Measurements from ENCODE around the gene PREX1.
"Not testable (repeated sequence)": the region's sequence is repeated elsewhere in the genome, so short reads cannot be mapped to it uniquely, and the experiment has no call there.

PREX1 gene

GRCh38 chr20:48812600-48813445 lies 15.0 kb downstream of the PREX1 start:
- DNase-seq (ENCODE audit: low read depth): no peak
- H3K4me3 ChIP-seq (replicated peaks; ENCODE audit: low read depth, low read length): no peak overlapping the region
- TF ChIP-seq, protein P1, sequence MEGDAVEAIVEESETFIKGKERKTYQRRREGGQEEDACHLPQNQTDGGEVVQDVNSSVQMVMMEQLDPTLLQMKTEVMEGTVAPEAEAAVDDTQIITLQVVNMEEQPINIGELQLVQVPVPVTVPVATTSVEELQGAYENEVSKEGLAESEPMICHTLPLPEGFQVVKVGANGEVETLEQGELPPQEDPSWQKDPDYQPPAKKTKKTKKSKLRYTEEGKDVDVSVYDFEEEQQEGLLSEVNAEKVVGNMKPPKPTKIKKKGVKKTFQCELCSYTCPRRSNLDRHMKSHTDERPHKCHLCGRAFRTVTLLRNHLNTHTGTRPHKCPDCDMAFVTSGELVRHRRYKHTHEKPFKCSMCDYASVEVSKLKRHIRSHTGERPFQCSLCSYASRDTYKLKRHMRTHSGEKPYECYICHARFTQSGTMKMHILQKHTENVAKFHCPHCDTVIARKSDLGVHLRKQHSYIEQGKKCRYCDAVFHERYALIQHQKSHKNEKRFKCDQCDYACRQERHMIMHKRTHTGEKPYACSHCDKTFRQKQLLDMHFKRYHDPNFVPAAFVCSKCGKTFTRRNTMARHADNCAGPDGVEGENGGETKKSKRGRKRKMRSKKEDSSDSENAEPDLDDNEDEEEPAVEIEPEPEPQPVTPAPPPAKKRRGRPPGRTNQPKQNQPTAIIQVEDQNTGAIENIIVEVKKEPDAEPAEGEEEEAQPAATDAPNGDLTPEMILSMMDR (IDR thresholded peaks at IDR 0.05; ENCODE audit: low read length, missing control alignments): no peak

- H3K4me3 ChIP-seq (replicated peaks; ENCODE audit: low read depth, low read length); DNase-seq (ENCODE audit: low read depth): not testable (repeated sequence)
Measured at GRCh38 chr20:48812114-48812513, 15.7 kb downstream of the PREX1 start.

DNA sequence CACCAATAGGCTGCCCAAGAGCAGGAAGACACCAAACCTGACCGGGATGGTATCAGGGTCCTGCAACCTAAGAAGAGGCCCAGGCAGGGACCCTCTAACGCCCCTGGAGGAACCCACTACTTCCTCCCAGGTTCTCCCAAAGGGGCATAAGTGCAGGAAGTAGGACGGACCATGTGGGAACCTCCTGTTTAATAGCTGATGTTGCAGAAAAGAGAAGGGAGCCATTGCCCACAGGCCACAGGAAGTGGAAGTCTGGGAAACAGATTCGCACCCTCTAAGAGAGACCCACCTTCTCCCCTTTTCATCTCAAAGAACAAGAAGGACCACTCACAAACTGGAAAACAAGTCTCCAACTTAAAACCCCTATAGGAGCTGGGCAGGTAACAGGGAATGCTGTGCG lies 18.1 kb downstream of the PREX1 start:
- TF ChIP-seq, protein P1 (IDR thresholded peaks at IDR 0.05; ENCODE audit: low read length, missing control alignments): no peak
- no peak for DNase-seq (ENCODE audit: low read depth)
- H3K4me3 ChIP-seq (replicated peaks; ENCODE audit: low read depth, low read length): no peak overlapping the region

- no peak overlapping the region for H3K4me3 ChIP-seq (replicated peaks; ENCODE audit: low read depth, low read length)
- no peak for DNase-seq (ENCODE audit: low read depth)
- TF ChIP-seq, protein P1 (IDR thresholded peaks at IDR 0.05; ENCODE audit: low read length, missing control alignments): no peak
Measured at GRCh38 chr20:48808382-48809034, 19.3 kb downstream of the PREX1 start.

DNA sequence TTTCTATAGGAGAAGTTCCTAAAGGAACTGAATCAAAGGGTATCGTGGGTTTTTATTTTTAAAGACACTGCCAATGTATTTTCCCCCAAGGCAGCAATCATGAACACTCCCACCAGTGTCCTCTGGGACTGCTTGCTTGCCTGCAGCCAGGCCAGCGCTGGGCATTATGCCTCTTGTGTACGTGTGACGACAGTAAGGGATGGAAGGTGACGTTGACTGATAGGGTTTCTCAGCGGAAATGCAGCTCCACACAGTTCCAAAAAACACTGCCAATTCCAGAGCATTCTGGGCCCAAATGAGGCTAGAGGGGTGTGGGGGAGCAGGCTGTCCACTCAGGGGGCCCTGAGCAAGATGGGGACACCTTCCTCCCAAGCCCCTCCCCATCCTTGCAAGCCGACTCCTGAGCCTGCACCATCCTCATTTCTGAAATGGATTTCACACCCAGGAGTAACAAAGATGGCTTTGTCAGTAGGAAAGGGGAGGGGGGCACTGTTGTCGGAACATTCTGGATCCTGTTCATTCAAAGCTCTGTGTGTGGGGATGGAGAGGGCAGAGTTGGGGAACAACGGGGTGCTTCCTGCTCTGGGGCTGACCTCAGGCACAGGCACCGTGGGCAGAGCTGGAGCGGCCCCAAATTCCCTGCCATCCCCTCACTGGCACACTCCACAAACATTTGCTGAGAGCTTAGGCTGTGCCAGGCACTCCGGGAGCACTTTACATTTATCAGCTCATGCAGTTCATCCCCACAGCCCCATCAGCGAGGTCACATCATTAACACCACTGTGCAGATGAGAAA lies 20.0 kb downstream of the PREX1 start:
- TF ChIP-seq, protein P1 (IDR thresholded peaks at IDR 0.05; ENCODE audit: low read length, missing control alignments): no peak
- no peak overlapping the region for H3K4me3 ChIP-seq (replicated peaks; ENCODE audit: low read depth, low read length)
- DNase-seq (ENCODE audit: low read depth): peak; percentile 71

DNA sequence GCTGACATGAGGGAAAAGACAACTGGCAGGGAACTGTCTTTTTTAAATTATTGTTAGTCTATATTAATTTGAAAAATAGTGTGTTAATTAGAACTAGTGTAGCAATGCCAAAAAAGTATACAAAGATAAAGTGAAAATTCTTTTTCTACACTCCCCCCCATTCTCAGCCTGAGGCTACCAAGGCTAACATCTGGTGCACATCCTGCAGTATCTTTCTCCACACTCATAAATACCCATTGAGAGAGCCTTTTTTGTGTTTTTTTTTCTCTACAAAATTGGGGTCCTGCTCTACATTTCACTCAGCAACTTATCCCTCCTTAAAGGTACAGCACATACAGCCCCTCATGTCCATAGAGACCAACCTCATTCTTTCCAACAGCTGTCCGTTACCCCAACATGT lies 20.7 kb downstream of the PREX1 start:
- H3K4me3 ChIP-seq (replicated peaks; ENCODE audit: low read depth, low read length): no peak overlapping the region
- no peak for DNase-seq (ENCODE audit: low read depth)
- TF ChIP-seq, protein P1 (IDR thresholded peaks at IDR 0.05; ENCODE audit: low read length, missing control alignments): no peak

- H3K4me3 ChIP-seq (replicated peaks; ENCODE audit: low read depth, low read length): no peak overlapping the region
Measured at GRCh38 chr20:48805716-48806115, 22.1 kb downstream of the PREX1 start.

More at GRCh38 chr20:48805716-48806115, 22.1 kb downstream of the PREX1 start:
- TF ChIP-seq, protein P1 (IDR thresholded peaks at IDR 0.05; ENCODE audit: low read length, missing control alignments): no peak
- DNase-seq (ENCODE audit: low read depth): no peak
